K562 (cell line): ENCODE results near the gene NSMCE1. TPM values are rescaled to one million over a fixed set of nuclear protein-coding genes. Genes with fewer than 3 reads are reported as not detected.

ENCODE experiments used
- ATAC-seq: fragments of 200-7000 bp; cut with Tn5 transposase; 3 replicates; pipeline ENCODE4 v1.9.1; 2020; ENCODE audit warnings: moderate library complexity
- BruUV-seq: library from RNA; stranded (reverse); fragments of 400-500 nt; replicated peaks from 2 replicates; lab custom pipeline; 2021; lab: Mats Ljungman, UMichigan
- CTCF ChIA-PET: fragments of 300-600 bp; formaldehyde crosslinking; extraction: SDS; loops from one replicate; lab custom pipeline; 2021; ENCODE audit warnings: low intra/inter-chr PET ratio; lab: Yijun Ruan, JAX
- POLR2A ChIA-PET: fragments of 300-600, 350-650 bp; sonication (Branson Sonifier 250); formaldehyde crosslinking; extraction: SDS; loops from one replicate; lab custom pipeline; 2021; ENCODE audit warnings: antibody characterized with exemption, inconsistent platforms; lab: Yijun Ruan, JAX
- DNase-seq, 4 experiments: peaks; one replicate each; pipeline versions ENCODE4 v3.0.0 to v3.0.0-alpha.2; 2011 to 2018; ENCODE audit warnings: low spot score in 3 of 4, mixed read lengths in 3 of 4; ENCODE audit errors: extremely low read depth in 1 of 4
- FAIRE-seq: peaks from 2 replicates; lab custom pipeline; 2011; peaks lifted over from hg19 to GRCh38; lab: Jason Lieb, UNC
- H2AFZ ChIP-seq: 2 replicates; pipeline ENCODE4 v1.6.0; 2011; ENCODE audit warnings: low read depth, low read length, control low read depth, inconsistent platforms
- H3K27ac ChIP-seq: fragments of 200-600 bp; 3 replicates; pipeline ENCODE4 v1.8.0; 2011; ENCODE audit warnings: low read depth, mild to moderate bottlenecking, control low read depth, inconsistent platforms, low read length, moderate library complexity, mixed read lengths; ENCODE audit errors: extremely low read depth
- H3K27me3 ChIP-seq, 2 experiments: fragments of 300-600 bp in 1 of 2; 2 replicates in 1 of 2; 3 replicates in 1 of 2; pipeline versions ENCODE4 v1.6.0 to v1.8.0; 2011; ENCODE audit warnings: inconsistent platforms in 2 of 2, low read length in 2 of 2, mild to moderate bottlenecking in 1 of 2, mixed read lengths in 1 of 2, moderate library complexity in 1 of 2; ENCODE audit not compliant: control insufficient read depth in 2 of 2, insufficient read depth in 2 of 2
- H3K36me3 ChIP-seq: fragments of 300-600 bp; 3 replicates; pipeline ENCODE4 v1.8.0; 2011; ENCODE audit warnings: mild to moderate bottlenecking, low read length, inconsistent platforms; ENCODE audit not compliant: control insufficient read depth, insufficient read depth
- H3K4me1 ChIP-seq, 2 experiments: fragments of 200-600 bp in 1 of 2; replicated peaks in 1 of 2; 2 replicates in 1 of 2; 3 replicates in 1 of 2; pipeline versions ENCODE4 v1.5.1 to v1.8.0; 2011; ENCODE audit warnings: inconsistent platforms in 2 of 2, low read length in 2 of 2, mild to moderate bottlenecking in 1 of 2, mixed read lengths in 1 of 2, moderate library complexity in 1 of 2; ENCODE audit not compliant: control insufficient read depth in 2 of 2, insufficient read depth in 2 of 2
- H3K4me2 ChIP-seq: 2 replicates; pipeline ENCODE4 v1.6.1; 2011; ENCODE audit warnings: low read length, control low read depth, inconsistent platforms, mixed read lengths; ENCODE audit not compliant: insufficient read depth
- H3K4me3 ChIP-seq: fragments of 200-600 bp; sonication (generic), shearing (Covaris generic); 2 replicates; pipeline ENCODE4 v1.5.1; 2016; ENCODE audit warnings: control low read depth, inconsistent platforms
- H3K79me2 ChIP-seq: fragments of 200-600 bp; 3 replicates; pipeline ENCODE4 v1.8.0; 2011; ENCODE audit warnings: low read length, inconsistent platforms; ENCODE audit not compliant: control insufficient read depth, insufficient read depth
- H3K9ac ChIP-seq, 2 experiments: 2 replicates each; pipeline versions ENCODE4 v1.6.0 to v1.6.1; 2011; ENCODE audit warnings: low read depth in 2 of 2, low read length in 2 of 2, control low read depth in 1 of 2, inconsistent platforms in 1 of 2, mild to moderate bottlenecking in 1 of 2, mixed read lengths in 1 of 2; ENCODE audit not compliant: insufficient read depth in 1 of 2
- H3K9me1 ChIP-seq: one replicate; pipeline ENCODE4 v1.6.0; 2011; ENCODE audit warnings: inconsistent platforms, mild to moderate bottlenecking, low read length, moderate library complexity; ENCODE audit not compliant: control insufficient read depth, insufficient read depth
- H3K9me3 ChIP-seq: replicated peaks from 2 replicates; pipeline ENCODE4 v1.5.1; 2011; ENCODE audit warnings: low read depth, low read length, inconsistent platforms; ENCODE audit not compliant: control insufficient read depth, insufficient read depth
- H4K20me1 ChIP-seq: replicated peaks from 2 replicates; pipeline ENCODE4 v1.6.1; 2011; ENCODE audit warnings: low read length, inconsistent platforms, mixed read lengths; ENCODE audit not compliant: control insufficient read depth, insufficient read depth
- MAFK ChIP-seq: IDR thresholded peaks from 2 replicates; pipeline ENCODE4 v1.6.1; 2011; ENCODE audit warnings: low read length, improper control_type of control experiment
- SUPT5H ChIP-seq: fragments of 450-650 bp; IDR thresholded peaks from 2 replicates; pipeline ENCODE4 v1.6.1; 2016
- ZNF165 ChIP-seq: fragments of 250-450 bp; sonication (Bioruptor Pico); IDR thresholded peaks from 2 replicates; pipeline ENCODE4 v1.4.0; 2020; ENCODE audit warnings: borderline replicate concordance
- ZNF644 ChIP-seq: fragments of 200-800 bp; sonication (Bioruptor generic); IDR thresholded peaks from 2 replicates; pipeline ENCODE4 v1.6.1; 2016; ENCODE audit warnings: low read depth, missing genetic modification characterization, missing compliant biosample characterization
- WGBS: fragments of 100-300 bp; shearing (Covaris generic); methylation state at CpG from one replicate; pipeline ENCODE4 v1.1.6; 2016; ENCODE audit warnings: low coverage, mixed read lengths; ENCODE audit not compliant: insufficient coverage; ENCODE audit errors: missing lambda C conversion rate; 5-methylcytosine and 5-hydroxymethylcytosine counted together
- in situ Hi-C: fragments of 300-500 bp; cut with MboI; formaldehyde crosslinking; loops from 4 replicates; pipeline ENCODE4 v1.15.0; 2018; ENCODE audit warnings: inconsistent platforms, mixed read lengths
- intact Hi-C: fragments of 100-400 bp; cut with micrococcal nuclease; formaldehyde crosslinking; loops from 2 replicates; pipeline ENCODE4 v1.14.2; 2022
- polyA plus RNA-seq, 8 experiments: library from polyadenylated mRNA; depleted of rRNA in 4 of 8; stranded (reverse) in 5 of 8; unstranded in 3 of 8; fragments of >200 nt; fragmentation: Nextera tagmentation in 2 of 8; fragmentation: Illumina TruSeq in 1 of 8; extraction: Ambion mirVana in 2 of 8; extraction: Trizol in 1 of 8; gene quantifications; 2 replicates each; pipeline versions ENCODE4 v1.2.1 to v1.2.3, GENCODE V29; 2011 to 2014; ENCODE audit warnings: inconsistent platforms in 1 of 8, missing spikeins in 1 of 8
- total RNA-seq, 7 experiments: library from RNA; depleted of rRNA in 6 of 7; stranded (reverse); fragments of >200 nt in 6 of 7; fragmentation: Illumina TruSeq in 2 of 7; extraction: Trizol in 2 of 7; gene quantifications; 2 replicates each; pipeline versions ENCODE4 v1.2.1 to v1.2.3, GENCODE V29; 2011 to 2021; ENCODE audit warnings: low replicate concordance in 1 of 7
- TF ChIP-seq, protein P1 (sequence below), 2 experiments: fragments of 450-650 bp; IDR thresholded peaks; 2 replicates each; pipeline ENCODE4 v1.6.1; 2018; ENCODE audit warnings: mild to moderate bottlenecking in 2 of 2, low read depth in 1 of 2; ENCODE audit not compliant: partially characterized antibody in 2 of 2
- TF ChIP-seq, protein P2 (sequence below): fragments of 250-450 bp; sonication (Bioruptor Pico); IDR thresholded peaks from 2 replicates; pipeline ENCODE4 v1.8.0; 2021; ENCODE audit warnings: moderate library complexity, mild to moderate bottlenecking, inconsistent platforms
- TF ChIP-seq, protein P3 (sequence below): fragments of 450-650 bp; IDR thresholded peaks from 2 replicates; pipeline ENCODE4 v1.7.1; 2018; ENCODE audit warnings: mild to moderate bottlenecking, low read depth; ENCODE audit not compliant: partially characterized antibody

Gene NSMCE1
- total and polyA plus RNA-seq, 9 of the 15 experiments (the other 6 are each of a cell fraction or from before 2014, with no cell fraction given) = 52.1 to 163 (median 61.5) TPM

DNA sequence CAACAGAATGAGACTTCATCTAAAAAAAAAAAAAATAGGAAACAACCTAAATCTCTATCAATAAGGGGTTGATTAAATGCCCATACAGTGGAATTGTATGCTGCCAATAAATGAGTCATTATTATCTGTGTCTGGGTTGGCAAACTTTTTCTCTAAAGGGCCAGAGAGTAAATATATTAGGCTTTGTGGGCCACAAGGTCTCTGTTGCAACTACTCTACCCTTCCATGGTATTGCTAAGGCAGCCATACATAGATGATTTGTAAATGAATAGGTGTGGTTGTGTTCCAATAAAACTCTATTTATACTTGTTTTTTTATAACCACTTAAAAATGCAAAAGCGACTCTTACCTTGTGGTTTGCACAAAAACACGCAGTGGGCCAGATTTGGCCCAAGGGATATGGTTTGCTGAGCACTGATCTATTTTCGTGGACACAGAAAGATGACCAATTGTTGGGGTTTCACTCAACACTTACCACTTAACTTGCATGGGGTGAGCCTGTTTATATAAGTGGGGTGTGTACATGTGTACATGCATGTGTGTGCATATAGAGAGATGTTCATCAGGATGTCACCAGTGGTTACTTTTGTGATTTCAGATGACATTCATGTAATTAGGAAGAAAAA is 32.8 kb upstream of the NSMCE1 start (continued):
- TF ChIP-seq, protein P1, sequence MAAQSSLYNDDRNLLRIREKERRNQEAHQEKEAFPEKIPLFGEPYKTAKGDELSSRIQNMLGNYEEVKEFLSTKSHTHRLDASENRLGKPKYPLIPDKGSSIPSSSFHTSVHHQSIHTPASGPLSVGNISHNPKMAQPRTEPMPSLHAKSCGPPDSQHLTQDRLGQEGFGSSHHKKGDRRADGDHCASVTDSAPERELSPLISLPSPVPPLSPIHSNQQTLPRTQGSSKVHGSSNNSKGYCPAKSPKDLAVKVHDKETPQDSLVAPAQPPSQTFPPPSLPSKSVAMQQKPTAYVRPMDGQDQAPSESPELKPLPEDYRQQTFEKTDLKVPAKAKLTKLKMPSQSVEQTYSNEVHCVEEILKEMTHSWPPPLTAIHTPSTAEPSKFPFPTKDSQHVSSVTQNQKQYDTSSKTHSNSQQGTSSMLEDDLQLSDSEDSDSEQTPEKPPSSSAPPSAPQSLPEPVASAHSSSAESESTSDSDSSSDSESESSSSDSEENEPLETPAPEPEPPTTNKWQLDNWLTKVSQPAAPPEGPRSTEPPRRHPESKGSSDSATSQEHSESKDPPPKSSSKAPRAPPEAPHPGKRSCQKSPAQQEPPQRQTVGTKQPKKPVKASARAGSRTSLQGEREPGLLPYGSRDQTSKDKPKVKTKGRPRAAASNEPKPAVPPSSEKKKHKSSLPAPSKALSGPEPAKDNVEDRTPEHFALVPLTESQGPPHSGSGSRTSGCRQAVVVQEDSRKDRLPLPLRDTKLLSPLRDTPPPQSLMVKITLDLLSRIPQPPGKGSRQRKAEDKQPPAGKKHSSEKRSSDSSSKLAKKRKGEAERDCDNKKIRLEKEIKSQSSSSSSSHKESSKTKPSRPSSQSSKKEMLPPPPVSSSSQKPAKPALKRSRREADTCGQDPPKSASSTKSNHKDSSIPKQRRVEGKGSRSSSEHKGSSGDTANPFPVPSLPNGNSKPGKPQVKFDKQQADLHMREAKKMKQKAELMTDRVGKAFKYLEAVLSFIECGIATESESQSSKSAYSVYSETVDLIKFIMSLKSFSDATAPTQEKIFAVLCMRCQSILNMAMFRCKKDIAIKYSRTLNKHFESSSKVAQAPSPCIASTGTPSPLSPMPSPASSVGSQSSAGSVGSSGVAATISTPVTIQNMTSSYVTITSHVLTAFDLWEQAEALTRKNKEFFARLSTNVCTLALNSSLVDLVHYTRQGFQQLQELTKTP (IDR thresholded peaks at IDR 0.05; ENCODE audit: low read depth in 1 of 2, partially characterized antibody in 2 of 2) = no peak
- TF ChIP-seq, protein P2, sequence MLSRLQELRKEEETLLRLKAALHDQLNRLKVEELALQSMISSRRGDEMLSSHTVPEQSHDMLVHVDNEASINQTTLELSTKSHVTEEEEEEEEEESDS (CRISPR knock-in tag) = no peak
- TF ChIP-seq ZNF644 (tag) = no peak
- TF ChIP-seq MAFK = no peak

DNA sequence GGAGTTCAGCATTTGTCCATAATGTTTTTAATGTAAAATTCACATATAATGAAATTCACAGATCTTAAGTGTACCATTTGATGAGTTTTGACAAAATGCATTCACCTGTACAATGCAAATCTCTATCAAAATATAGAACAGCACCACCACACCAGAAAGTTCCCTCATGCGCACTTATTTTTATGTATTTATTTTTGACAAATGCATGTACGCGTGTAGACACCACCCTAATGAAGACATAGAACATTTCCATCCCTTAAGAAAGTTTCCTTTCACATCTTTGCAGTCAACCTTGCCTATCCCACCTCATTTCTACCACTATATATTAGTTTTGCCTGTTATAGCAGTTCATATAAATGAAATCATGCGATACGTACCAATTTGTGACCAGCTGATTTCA is 29.6 kb upstream of the NSMCE1 start:
- intact Hi-C loops (no loop called here), in situ Hi-C loops (no loop called here)
- CTCF ChIA-PET = no interaction called here
- Histone ChIP-seq H3K36me3 (no peaks in the 10 kb centered on the region), H2AFZ (no peak overlapping the region), H3K9ac (no peak overlapping the region), H3K9me1 (no peaks in the 10 kb centered on the region), H4K20me1 (no peaks in the 10 kb centered on the region), H3K79me2 (no peaks in the 10 kb centered on the region), H3K27me3 (peaks cover 0 to 12% of the 10 kb centered on the region in 2 experiments; a peak in 1 of 5 replicates), H3K4me3 (no peak overlapping the region), H3K27ac (no peak overlapping the region), H3K4me2 (no peak overlapping the region), H3K4me1 (no peaks in the 10 kb centered on the region), H3K9me3 (no peaks in the 10 kb centered on the region)
- 64% methylated on average over 5 of the region's 5 CpGs for WGBS
- DNase-seq (no peak), FAIRE-seq (no peak), ATAC-seq (no peak)
- POLR2A ChIA-PET = no interaction called here
- BruUV-seq = no TSS peak
- no peak for TF ChIP-seq SUPT5H
- TF ChIP-seq, protein P3, sequence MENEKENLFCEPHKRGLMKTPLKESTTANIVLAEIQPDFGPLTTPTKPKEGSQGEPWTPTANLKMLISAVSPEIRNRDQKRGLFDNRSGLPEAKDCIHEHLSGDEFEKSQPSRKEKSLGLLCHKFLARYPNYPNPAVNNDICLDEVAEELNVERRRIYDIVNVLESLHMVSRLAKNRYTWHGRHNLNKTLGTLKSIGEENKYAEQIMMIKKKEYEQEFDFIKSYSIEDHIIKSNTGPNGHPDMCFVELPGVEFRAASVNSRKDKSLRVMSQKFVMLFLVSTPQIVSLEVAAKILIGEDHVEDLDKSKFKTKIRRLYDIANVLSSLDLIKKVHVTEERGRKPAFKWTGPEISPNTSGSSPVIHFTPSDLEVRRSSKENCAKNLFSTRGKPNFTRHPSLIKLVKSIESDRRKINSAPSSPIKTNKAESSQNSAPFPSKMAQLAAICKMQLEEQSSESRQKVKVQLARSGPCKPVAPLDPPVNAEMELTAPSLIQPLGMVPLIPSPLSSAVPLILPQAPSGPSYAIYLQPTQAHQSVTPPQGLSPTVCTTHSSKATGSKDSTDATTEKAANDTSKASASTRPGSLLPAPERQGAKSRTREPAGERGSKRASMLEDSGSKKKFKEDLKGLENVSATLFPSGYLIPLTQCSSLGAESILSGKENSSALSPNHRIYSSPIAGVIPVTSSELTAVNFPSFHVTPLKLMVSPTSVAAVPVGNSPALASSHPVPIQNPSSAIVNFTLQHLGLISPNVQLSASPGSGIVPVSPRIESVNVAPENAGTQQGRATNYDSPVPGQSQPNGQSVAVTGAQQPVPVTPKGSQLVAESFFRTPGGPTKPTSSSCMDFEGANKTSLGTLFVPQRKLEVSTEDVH = no peak
- no peak for TF ChIP-seq ZNF165 (CRISPR knock-in tag)
